ENCODE measurements around the gene VWA2. TPM values are rescaled to one million over a fixed set of nuclear protein-coding genes. Genes with fewer than 3 reads are reported as not detected.

The VWA2 gene
- total and polyA plus RNA-seq, 10 of the 15 experiments (the other 5 are each of a cell fraction or from before 2014, with no cell fraction given): 0.03 TPM; not detected in 9

DNA sequence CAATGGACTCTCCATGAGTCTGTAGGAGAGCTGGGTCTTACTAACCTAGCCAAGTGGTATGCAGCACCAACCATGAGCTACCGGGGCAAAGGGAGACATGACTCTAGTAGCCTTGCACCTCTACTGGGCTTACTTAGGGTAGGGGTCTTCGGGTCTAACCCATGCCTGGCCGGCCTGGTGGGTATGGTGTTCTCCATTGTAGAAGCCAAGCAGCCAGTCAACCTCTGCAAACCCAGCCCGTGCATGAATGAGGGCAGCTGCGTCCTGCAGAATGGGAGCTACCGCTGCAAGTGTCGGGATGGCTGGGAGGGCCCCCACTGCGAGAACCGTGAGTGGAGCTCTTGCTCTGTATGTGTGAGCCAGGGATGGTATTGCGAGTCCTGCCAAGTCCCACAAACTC is 51.0 kb downstream of the VWA2 start:
- SMC1A ChIA-PET (ENCODE audit: uncharacterized antibody, unreplicated experiment): interaction anchor here (0.6 to 0.8 kb wide), 3 partner anchors 139 to 182 kb away, joined by 3 read pairs; no protein-coding TSS in a partner anchor
- H3K27ac ChIP-seq (ENCODE audit: control insufficient read depth, insufficient read depth): no peak overlapping the region
- no TSS peak for BruUV-seq (replicated peaks)
- 53% methylated on average over 10 of the region's 10 CpGs for WGBS (ENCODE audit: insufficient coverage, insufficient replicate concordance, low lambda C conversion rate, missing lambda C conversion rate)
- H3K4me1 ChIP-seq (ENCODE audit: control insufficient read depth, insufficient read depth, low read length): no peaks in the 10 kb centered on the region
- no peak overlapping the region for H3K4me2 ChIP-seq (ENCODE audit: control insufficient read depth, insufficient read depth)
- H3K9ac ChIP-seq (ENCODE audit: control insufficient read depth, insufficient read depth, low read length): no peak overlapping the region
- no peaks in the 10 kb centered on the region for H3K9me3 ChIP-seq (replicated peaks; ENCODE audit: control insufficient read depth, insufficient read depth, low read length)
- FAIRE-seq (no peak), DNase-seq (ENCODE audit: low read depth, low spot score) (no peak), ATAC-seq (no peak)
- no peaks in the 10 kb centered on the region for H4K20me1 ChIP-seq (ENCODE audit: control insufficient read depth, insufficient read depth)
- RAD21 ChIA-PET (ENCODE audit: unreplicated experiment): no interaction called here
- H3K27me3 ChIP-seq (replicated peaks in 1 of 2; ENCODE audit: control insufficient read depth in 2 of 2, insufficient read depth in 2 of 2, low read length in 1 of 2): no peaks in the 10 kb centered on the region
- in situ Hi-C loops (cut with MboI): no loop called here
- no peak overlapping the region for H2AFZ ChIP-seq (ENCODE audit: control insufficient read depth, low read depth, low read length)
- no peaks in the 10 kb centered on the region for H3K36me3 ChIP-seq (ENCODE audit: control insufficient read depth in 2 of 2, insufficient read depth in 2 of 2, low read length in 1 of 2)
- H3K79me2 ChIP-seq (ENCODE audit: control insufficient read depth, insufficient read depth, low read length): no peaks in the 10 kb centered on the region
- CTCF ChIA-PET: interaction anchor here (0.8 to 1.3 kb wide), 4 partner anchors 11 to 34 kb away, joined by 3 to 4 read pairs (median 4); no protein-coding TSS in a partner anchor
- POLR2A ChIA-PET: no interaction called here
- H3K4me3 ChIP-seq: no peak overlapping the region
- intact Hi-C loops (cut with micrococcal nuclease; ENCODE audit: unreplicated experiment): no loop called here
- TF ChIP-seq BCLAF1 (IDR thresholded peaks at IDR 0.05) (no peak), SIX5 (IDR thresholded peaks at IDR 0.05; ENCODE audit: low read depth, low read length, severe bottlenecking) (no peak), GABPA (IDR thresholded peaks at IDR 0.05; ENCODE audit: low read depth) (no peak), TBL1XR1 (IDR thresholded peaks at IDR 0.05; ENCODE audit: low read depth, low read length) (no peak), SMARCA5 (IDR thresholded peaks at IDR 0.05) (no peak)
- TF ChIP-seq, protein P1, sequence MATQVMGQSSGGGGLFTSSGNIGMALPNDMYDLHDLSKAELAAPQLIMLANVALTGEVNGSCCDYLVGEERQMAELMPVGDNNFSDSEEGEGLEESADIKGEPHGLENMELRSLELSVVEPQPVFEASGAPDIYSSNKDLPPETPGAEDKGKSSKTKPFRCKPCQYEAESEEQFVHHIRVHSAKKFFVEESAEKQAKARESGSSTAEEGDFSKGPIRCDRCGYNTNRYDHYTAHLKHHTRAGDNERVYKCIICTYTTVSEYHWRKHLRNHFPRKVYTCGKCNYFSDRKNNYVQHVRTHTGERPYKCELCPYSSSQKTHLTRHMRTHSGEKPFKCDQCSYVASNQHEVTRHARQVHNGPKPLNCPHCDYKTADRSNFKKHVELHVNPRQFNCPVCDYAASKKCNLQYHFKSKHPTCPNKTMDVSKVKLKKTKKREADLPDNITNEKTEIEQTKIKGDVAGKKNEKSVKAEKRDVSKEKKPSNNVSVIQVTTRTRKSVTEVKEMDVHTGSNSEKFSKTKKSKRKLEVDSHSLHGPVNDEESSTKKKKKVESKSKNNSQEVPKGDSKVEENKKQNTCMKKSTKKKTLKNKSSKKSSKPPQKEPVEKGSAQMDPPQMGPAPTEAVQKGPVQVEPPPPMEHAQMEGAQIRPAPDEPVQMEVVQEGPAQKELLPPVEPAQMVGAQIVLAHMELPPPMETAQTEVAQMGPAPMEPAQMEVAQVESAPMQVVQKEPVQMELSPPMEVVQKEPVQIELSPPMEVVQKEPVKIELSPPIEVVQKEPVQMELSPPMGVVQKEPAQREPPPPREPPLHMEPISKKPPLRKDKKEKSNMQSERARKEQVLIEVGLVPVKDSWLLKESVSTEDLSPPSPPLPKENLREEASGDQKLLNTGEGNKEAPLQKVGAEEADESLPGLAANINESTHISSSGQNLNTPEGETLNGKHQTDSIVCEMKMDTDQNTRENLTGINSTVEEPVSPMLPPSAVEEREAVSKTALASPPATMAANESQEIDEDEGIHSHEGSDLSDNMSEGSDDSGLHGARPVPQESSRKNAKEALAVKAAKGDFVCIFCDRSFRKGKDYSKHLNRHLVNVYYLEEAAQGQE (IDR thresholded peaks at IDR 0.05; ENCODE audit: low read depth, low read length): no peak
- TF ChIP-seq, protein P2, sequence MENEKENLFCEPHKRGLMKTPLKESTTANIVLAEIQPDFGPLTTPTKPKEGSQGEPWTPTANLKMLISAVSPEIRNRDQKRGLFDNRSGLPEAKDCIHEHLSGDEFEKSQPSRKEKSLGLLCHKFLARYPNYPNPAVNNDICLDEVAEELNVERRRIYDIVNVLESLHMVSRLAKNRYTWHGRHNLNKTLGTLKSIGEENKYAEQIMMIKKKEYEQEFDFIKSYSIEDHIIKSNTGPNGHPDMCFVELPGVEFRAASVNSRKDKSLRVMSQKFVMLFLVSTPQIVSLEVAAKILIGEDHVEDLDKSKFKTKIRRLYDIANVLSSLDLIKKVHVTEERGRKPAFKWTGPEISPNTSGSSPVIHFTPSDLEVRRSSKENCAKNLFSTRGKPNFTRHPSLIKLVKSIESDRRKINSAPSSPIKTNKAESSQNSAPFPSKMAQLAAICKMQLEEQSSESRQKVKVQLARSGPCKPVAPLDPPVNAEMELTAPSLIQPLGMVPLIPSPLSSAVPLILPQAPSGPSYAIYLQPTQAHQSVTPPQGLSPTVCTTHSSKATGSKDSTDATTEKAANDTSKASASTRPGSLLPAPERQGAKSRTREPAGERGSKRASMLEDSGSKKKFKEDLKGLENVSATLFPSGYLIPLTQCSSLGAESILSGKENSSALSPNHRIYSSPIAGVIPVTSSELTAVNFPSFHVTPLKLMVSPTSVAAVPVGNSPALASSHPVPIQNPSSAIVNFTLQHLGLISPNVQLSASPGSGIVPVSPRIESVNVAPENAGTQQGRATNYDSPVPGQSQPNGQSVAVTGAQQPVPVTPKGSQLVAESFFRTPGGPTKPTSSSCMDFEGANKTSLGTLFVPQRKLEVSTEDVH (IDR thresholded peaks at IDR 0.05; ENCODE audit: low read depth, partially characterized antibody): no peak
- TF ChIP-seq, protein P3, sequence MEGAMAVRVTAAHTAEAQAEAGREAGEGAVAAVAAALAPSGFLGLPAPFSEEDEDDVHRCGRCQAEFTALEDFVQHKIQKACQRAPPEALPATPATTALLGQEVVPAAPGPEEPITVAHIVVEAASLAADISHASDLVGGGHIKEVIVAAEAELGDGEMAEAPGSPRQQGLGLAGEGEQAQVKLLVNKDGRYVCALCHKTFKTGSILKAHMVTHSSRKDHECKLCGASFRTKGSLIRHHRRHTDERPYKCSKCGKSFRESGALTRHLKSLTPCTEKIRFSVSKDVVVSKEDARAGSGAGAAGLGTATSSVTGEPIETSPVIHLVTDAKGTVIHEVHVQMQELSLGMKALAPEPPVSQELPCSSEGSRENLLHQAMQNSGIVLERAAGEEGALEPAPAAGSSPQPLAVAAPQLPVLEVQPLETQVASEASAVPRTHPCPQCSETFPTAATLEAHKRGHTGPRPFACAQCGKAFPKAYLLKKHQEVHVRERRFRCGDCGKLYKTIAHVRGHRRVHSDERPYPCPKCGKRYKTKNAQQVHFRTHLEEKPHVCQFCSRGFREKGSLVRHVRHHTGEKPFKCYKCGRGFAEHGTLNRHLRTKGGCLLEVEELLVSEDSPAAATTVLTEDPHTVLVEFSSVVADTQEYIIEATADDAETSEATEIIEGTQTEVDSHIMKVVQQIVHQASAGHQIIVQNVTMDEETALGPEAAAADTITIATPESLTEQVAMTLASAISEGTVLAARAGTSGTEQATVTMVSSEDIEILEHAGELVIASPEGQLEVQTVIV (IDR thresholded peaks at IDR 0.05; ENCODE audit: borderline replicate concordance, partially characterized antibody): no peak
